PC-9 (cell line): ENCODE results near the gene NDUFC1.

Experiments used
- EZH2 ChIP-seq: fragments of 200-600 bp; sonication (generic); IDR thresholded peaks from 2 replicates; pipeline ENCODE4 v1.8.0; 2017; ENCODE audit warnings: antibody characterized with exemption, low read depth
- TF ChIP-seq, protein P1 (sequence below): fragments of 200-600 bp; sonication (generic); conservative IDR thresholded peaks from 2 replicates; pipeline ENCODE4 v1.6.1; 2017; ENCODE audit warnings: mixed run types, antibody characterized with exemption, mild to moderate bottlenecking, moderate library complexity

DNA sequence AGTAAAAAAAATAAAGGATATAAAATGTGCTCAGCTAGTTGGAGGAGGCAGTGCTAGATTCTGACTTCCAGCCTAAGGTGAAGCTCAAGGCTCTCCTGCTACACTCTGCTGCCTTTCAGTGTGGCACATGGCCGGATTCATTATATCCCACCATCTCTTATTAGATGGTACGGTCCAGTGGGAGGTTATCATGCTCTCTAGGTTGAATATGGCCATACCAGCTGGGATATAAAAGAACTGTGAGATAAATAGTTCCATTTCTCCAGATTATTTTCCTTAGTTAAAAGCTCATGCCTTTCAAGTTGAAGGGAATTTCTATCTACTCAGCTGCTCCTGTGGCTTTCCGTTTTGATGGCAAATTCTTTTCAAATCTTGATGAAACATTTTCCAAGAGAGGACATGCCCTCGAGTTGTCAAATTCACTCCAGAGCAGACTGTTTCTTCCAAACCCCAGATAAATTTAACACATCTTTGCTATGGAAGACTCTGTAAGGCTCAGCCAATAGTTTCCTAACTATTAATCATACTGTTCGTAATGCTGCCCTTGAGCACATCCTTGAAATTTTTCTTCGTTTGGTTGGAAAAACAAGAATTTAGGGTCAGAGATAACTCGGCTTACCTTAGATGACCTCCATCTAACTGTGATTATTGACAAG is 20.1 kb downstream of the NDUFC1 start:
- TF ChIP-seq, protein P1, sequence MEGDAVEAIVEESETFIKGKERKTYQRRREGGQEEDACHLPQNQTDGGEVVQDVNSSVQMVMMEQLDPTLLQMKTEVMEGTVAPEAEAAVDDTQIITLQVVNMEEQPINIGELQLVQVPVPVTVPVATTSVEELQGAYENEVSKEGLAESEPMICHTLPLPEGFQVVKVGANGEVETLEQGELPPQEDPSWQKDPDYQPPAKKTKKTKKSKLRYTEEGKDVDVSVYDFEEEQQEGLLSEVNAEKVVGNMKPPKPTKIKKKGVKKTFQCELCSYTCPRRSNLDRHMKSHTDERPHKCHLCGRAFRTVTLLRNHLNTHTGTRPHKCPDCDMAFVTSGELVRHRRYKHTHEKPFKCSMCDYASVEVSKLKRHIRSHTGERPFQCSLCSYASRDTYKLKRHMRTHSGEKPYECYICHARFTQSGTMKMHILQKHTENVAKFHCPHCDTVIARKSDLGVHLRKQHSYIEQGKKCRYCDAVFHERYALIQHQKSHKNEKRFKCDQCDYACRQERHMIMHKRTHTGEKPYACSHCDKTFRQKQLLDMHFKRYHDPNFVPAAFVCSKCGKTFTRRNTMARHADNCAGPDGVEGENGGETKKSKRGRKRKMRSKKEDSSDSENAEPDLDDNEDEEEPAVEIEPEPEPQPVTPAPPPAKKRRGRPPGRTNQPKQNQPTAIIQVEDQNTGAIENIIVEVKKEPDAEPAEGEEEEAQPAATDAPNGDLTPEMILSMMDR: no peak
- no peak for TF ChIP-seq EZH2
